Neutrophil (primary cell): Measurements from ENCODE around the gene LAT.

Source experiments
- H3K27ac ChIP-seq: fragments of 200-600 bp; sonication (generic); 2 replicates; pipeline ENCODE4 v1.5.1; 2016; ENCODE audit warnings: mild to moderate bottlenecking, moderate library complexity
- H3K27me3 ChIP-seq: fragments of 200-600 bp; sonication (generic); 2 replicates; pipeline ENCODE4 v1.6.0; 2016; ENCODE audit warnings: mild to moderate bottlenecking
- H3K36me3 ChIP-seq: fragments of 200-600 bp; sonication (generic); 2 replicates; pipeline ENCODE4 v1.5.1; 2017
- H3K4me1 ChIP-seq, 2 experiments: fragments of 200-600 bp in 1 of 2; sonication (generic) in 1 of 2; 1 replicate in 1 of 2; 2 replicates in 1 of 2; pipeline versions ENCODE4 v1.5.1 to v1.6.1; 2013 to 2016; ENCODE audit warnings: low read depth in 1 of 2, low read length in 1 of 2, mild to moderate bottlenecking in 1 of 2, moderate library complexity in 1 of 2; ENCODE audit not compliant: control insufficient read depth in 1 of 2, insufficient read depth in 1 of 2
- H3K4me3 ChIP-seq, 2 experiments: fragments of 200-600 bp in 1 of 2; sonication (generic) in 1 of 2; 1 replicate in 1 of 2; 2 replicates in 1 of 2; pipeline ENCODE4 v1.5.1; 2013 to 2016; ENCODE audit warnings: low read depth in 1 of 2, low read length in 1 of 2, mild to moderate bottlenecking in 1 of 2, moderate library complexity in 1 of 2
- H3K9me3 ChIP-seq: fragments of 200-600 bp; sonication (generic); 2 replicates; pipeline ENCODE4 v1.5.1; 2016
- TF ChIP-seq, protein P1 (sequence below): fragments of 200-600 bp; sonication (generic); IDR thresholded peaks from 2 replicates; pipeline ENCODE4 v1.5.1; 2016; ENCODE audit warnings: antibody characterized with exemption

Gene LAT

DNA sequence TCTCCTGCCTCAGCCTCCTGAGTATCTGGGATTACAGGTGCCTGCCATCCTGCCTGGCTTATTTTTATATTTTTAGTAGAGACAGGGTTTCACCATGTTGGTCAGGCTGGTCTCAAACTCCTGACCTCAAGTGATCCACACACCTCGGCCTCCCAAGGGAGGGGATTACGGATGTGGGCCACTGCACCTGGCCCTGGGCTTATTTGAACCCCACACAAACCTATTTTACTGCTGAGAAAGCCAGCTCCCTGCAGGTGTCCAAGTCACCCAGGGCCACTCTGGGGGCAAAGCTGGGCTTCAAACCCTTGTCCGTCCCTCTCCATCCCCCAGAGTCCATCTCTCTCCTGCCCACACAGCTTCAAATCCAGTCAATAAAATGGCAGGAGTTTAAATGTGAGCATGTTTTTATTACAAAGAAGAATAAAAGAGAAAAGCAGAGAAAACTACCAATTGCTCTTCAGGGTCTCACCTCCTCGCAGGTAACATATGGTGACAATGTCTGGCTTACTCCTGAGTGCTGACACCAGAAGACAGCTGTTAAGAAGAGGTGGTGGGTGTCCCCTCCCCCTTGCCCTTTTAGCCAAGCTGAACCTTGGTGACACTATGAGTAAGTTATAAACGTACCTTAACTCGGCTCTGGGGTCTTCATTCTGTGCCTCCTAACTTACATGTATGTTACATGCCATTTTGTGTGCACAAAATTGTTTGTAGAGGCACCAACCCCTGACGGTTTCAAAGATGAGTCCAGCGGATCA lies 45.4 kb downstream of the LAT start:
- TF ChIP-seq, protein P1, sequence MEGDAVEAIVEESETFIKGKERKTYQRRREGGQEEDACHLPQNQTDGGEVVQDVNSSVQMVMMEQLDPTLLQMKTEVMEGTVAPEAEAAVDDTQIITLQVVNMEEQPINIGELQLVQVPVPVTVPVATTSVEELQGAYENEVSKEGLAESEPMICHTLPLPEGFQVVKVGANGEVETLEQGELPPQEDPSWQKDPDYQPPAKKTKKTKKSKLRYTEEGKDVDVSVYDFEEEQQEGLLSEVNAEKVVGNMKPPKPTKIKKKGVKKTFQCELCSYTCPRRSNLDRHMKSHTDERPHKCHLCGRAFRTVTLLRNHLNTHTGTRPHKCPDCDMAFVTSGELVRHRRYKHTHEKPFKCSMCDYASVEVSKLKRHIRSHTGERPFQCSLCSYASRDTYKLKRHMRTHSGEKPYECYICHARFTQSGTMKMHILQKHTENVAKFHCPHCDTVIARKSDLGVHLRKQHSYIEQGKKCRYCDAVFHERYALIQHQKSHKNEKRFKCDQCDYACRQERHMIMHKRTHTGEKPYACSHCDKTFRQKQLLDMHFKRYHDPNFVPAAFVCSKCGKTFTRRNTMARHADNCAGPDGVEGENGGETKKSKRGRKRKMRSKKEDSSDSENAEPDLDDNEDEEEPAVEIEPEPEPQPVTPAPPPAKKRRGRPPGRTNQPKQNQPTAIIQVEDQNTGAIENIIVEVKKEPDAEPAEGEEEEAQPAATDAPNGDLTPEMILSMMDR, result no peak
- Histone ChIP-seq H3K4me1 (no peaks in the 10 kb centered on the region), H3K36me3 (no peaks in the 10 kb centered on the region), H3K27ac (no peak overlapping the region), H3K9me3 (no peaks in the 10 kb centered on the region), H3K4me3 (no peak overlapping the region), H3K27me3 (no peaks in the 10 kb centered on the region)
